Stimulated activated CD4-positive, alpha-beta T cell treated with anti-CD3 and anti-CD28 coated beads, Interleukin-12 subunit alpha, Interleukin-12 subunit beta, amount 100 ng/mL, for 24 hours (primary cell): Measurements from ENCODE around the gene TMEM59.
"Not testable (repeated sequence)": the region's sequence is repeated elsewhere in the genome, so short reads cannot be mapped to it uniquely, and the experiment has no call there.

Experiments used
- DNase-seq, 2 experiments: peaks; one replicate each; pipeline ENCODE4 v3.0.0-alpha.2; 2020; ENCODE audit warnings: low read depth in 2 of 2

Gene TMEM59

GRCh38 chr1:54053745-54054437 lies 887 bp upstream of the TMEM59 start:
- no peak for DNase-seq

GRCh38 chr1:54052431-54052933 lies 522 bp downstream of the TMEM59 start:
- peak in 1 of 2 experiments; percentile 17 for DNase-seq

- DNase-seq, result no peak
Measured at GRCh38 chr1:54051933-54052430, 1.0 kb downstream of the TMEM59 start.

GRCh38 chr1:54050435-54050834 lies 2.6 kb downstream of the TMEM59 start:
- not testable (repeated sequence) for DNase-seq

- DNase-seq, result no peak
Measured at GRCh38 chr1:54047384-54048305, 5.4 kb downstream of the TMEM59 start.

GRCh38 chr1:54046671-54047383 lies 6.2 kb downstream of the TMEM59 start:
- no peak for DNase-seq

- no peak for DNase-seq
Measured at GRCh38 chr1:54045496-54045895, 7.5 kb downstream of the TMEM59 start.

- no peak for DNase-seq
Measured at GRCh38 chr1:54041806-54042205, 11.2 kb downstream of the TMEM59 start.

- DNase-seq, result no peak
Measured at GRCh38 chr1:54037476-54037875, 15.5 kb downstream of the TMEM59 start.

GRCh38 chr1:54028306-54029251 lies 24.4 kb downstream of the TMEM59 start:
- DNase-seq, result no peak

- no peak for DNase-seq
Measured at GRCh38 chr1:54027848-54028247, 25.2 kb downstream of the TMEM59 start.

- DNase-seq, result not testable (repeated sequence)
Measured at GRCh38 chr1:54024811-54025210, 28.2 kb downstream of the TMEM59 start.

- no peak for DNase-seq
Measured at GRCh38 chr1:54024358-54024757, 28.6 kb downstream of the TMEM59 start.

- not testable (repeated sequence) for DNase-seq
Measured at GRCh38 chr1:54019562-54020176, 33.3 kb downstream of the TMEM59 start.

GRCh38 chr1:54018635-54019034 lies 34.4 kb downstream of the TMEM59 start:
- DNase-seq, result no peak

- no peak for DNase-seq
Measured at GRCh38 chr1:54017979-54018378, 35.0 kb downstream of the TMEM59 start, which contains the start of gene LDLRAD1. LDLRAD1 (minus strand) TSS chr1:54018186; CDS start chr1:54018112, 74 bp downstream.

- DNase-seq, result no peak
Measured at GRCh38 chr1:54016343-54017282, 36.4 kb downstream of the TMEM59 start.

GRCh38 chr1:54014009-54014629 lies 38.9 kb downstream of the TMEM59 start:
- no peak for DNase-seq
